H1 (cell line): Measurements from ENCODE around the gene HDAC9. TPM values are rescaled to one million over a fixed set of nuclear protein-coding genes. Genes with fewer than 3 reads are reported as not detected.

ENCODE experiments used
- KDM1A ChIP-seq: fragments of 200-600, 300-600 bp; sonication (generic); IDR thresholded peaks from 2 replicates; pipeline ENCODE4 v1.7.1; 2016; ENCODE audit warnings: mild to moderate bottlenecking, low read length, borderline replicate concordance
- RFX5 ChIP-seq: IDR thresholded peaks from 2 replicates; pipeline ENCODE4 v1.6.1; 2011; ENCODE audit warnings: low read depth, low read length, improper control_type of control experiment, borderline replicate concordance
- SIN3A ChIP-seq, 2 experiments: IDR thresholded peaks in 1 of 2; conservative IDR thresholded peaks in 1 of 2; 2 replicates each; pipeline ENCODE4 v1.6.1; 2011 to 2012; ENCODE audit warnings: low read length in 2 of 2, improper control_type of control experiment in 1 of 2, low read depth in 1 of 2, mild to moderate bottlenecking in 1 of 2
- SIRT6 ChIP-seq: IDR thresholded peaks from one replicate; pipeline ENCODE4 v1.7.1; 2012; ENCODE audit warnings: low read length, inconsistent platforms
- SIX5 ChIP-seq: IDR thresholded peaks from 2 replicates; pipeline ENCODE4 v1.6.1; 2011; ENCODE audit warnings: mild to moderate bottlenecking, low read depth, low read length
- SP2 ChIP-seq: IDR thresholded peaks from 2 replicates; pipeline ENCODE4 v1.6.1; 2012; ENCODE audit warnings: mild to moderate bottlenecking, low read length, inconsistent platforms
- SUZ12 ChIP-seq: fragments of 200-600 bp; sonication (generic); IDR thresholded peaks from 2 replicates; pipeline ENCODE4 v1.6.1; 2012; ENCODE audit warnings: mild to moderate bottlenecking, inconsistent platforms, low read length, moderate library complexity, mixed read lengths
- polyA plus RNA-seq, 7 experiments: library from polyadenylated mRNA; depleted of rRNA in 3 of 7; stranded (reverse) in 5 of 7; unstranded in 2 of 7; fragments of >200 nt in 5 of 7; fragments of 200-250 nt in 2 of 7; gene quantifications; 1 replicate in 5 of 7; 2 replicates in 1 of 7; 4 replicates in 1 of 7; pipeline versions ENCODE4 v1.2.1 to v1.2.3, GENCODE V29; 2011 to 2013; ENCODE audit warnings: missing spikeins in 2 of 7, mixed read lengths in 2 of 7
- total RNA-seq: library from RNA; stranded (reverse); fragmentation: NEBNext Ultra II Directional; extraction: Animal tissue kit (Norgen Biotek cat#: 25700); gene quantifications from 2 replicates; pipeline ENCODE4 v1.2.1, GENCODE V29; 2021
- TF ChIP-seq, protein P1 (sequence below): fragments of 300-600 bp; sonication (generic); IDR thresholded peaks from 2 replicates; pipeline ENCODE4 v1.7.1; 2012; ENCODE audit warnings: low read length, moderate library complexity, mild to moderate bottlenecking, inconsistent platforms; ENCODE audit not compliant: insufficient replicate concordance
- TF ChIP-seq, protein P2 (sequence below): IDR thresholded peaks from 2 replicates; pipeline ENCODE4 v1.6.1; 2011; ENCODE audit warnings: low read depth, mild to moderate bottlenecking, low read length; ENCODE audit not compliant: insufficient read depth

The HDAC9 gene
- total and polyA plus RNA-seq, 2 of the 8 experiments (the other 6 are each of a cell fraction or from before 2014, with no cell fraction given): 9.5 to 13.1 TPM

DNA sequence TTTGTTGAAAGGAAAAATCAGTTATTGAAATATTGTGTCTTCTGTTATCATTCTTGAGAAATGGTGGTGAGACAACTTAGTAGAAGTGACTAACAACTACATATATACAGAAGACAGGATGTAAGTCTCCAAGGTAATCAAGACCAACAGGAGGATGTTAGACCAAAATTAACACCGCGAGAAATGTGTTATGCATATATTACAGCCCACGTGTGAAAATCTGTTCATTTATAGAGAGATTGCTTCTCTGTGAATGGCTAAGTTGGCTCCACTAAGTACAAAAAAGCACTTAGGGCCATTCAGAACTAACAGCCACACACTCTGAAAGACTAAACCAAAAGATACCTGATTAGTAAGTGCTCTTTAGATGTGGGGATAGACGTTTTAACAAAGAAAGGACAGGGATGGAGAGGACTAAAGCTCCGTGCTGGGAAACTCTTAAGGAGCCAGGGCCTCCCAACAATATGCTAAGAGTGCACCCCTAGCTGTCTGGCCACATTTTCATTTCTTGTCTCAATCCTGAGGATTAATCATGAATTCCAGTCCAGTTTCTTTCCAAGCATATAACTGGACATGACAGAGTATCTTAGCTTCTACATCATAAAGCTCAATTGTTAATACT, 26.5 kb downstream of the HDAC9 start (continued):
- TF ChIP-seq, protein P1, sequence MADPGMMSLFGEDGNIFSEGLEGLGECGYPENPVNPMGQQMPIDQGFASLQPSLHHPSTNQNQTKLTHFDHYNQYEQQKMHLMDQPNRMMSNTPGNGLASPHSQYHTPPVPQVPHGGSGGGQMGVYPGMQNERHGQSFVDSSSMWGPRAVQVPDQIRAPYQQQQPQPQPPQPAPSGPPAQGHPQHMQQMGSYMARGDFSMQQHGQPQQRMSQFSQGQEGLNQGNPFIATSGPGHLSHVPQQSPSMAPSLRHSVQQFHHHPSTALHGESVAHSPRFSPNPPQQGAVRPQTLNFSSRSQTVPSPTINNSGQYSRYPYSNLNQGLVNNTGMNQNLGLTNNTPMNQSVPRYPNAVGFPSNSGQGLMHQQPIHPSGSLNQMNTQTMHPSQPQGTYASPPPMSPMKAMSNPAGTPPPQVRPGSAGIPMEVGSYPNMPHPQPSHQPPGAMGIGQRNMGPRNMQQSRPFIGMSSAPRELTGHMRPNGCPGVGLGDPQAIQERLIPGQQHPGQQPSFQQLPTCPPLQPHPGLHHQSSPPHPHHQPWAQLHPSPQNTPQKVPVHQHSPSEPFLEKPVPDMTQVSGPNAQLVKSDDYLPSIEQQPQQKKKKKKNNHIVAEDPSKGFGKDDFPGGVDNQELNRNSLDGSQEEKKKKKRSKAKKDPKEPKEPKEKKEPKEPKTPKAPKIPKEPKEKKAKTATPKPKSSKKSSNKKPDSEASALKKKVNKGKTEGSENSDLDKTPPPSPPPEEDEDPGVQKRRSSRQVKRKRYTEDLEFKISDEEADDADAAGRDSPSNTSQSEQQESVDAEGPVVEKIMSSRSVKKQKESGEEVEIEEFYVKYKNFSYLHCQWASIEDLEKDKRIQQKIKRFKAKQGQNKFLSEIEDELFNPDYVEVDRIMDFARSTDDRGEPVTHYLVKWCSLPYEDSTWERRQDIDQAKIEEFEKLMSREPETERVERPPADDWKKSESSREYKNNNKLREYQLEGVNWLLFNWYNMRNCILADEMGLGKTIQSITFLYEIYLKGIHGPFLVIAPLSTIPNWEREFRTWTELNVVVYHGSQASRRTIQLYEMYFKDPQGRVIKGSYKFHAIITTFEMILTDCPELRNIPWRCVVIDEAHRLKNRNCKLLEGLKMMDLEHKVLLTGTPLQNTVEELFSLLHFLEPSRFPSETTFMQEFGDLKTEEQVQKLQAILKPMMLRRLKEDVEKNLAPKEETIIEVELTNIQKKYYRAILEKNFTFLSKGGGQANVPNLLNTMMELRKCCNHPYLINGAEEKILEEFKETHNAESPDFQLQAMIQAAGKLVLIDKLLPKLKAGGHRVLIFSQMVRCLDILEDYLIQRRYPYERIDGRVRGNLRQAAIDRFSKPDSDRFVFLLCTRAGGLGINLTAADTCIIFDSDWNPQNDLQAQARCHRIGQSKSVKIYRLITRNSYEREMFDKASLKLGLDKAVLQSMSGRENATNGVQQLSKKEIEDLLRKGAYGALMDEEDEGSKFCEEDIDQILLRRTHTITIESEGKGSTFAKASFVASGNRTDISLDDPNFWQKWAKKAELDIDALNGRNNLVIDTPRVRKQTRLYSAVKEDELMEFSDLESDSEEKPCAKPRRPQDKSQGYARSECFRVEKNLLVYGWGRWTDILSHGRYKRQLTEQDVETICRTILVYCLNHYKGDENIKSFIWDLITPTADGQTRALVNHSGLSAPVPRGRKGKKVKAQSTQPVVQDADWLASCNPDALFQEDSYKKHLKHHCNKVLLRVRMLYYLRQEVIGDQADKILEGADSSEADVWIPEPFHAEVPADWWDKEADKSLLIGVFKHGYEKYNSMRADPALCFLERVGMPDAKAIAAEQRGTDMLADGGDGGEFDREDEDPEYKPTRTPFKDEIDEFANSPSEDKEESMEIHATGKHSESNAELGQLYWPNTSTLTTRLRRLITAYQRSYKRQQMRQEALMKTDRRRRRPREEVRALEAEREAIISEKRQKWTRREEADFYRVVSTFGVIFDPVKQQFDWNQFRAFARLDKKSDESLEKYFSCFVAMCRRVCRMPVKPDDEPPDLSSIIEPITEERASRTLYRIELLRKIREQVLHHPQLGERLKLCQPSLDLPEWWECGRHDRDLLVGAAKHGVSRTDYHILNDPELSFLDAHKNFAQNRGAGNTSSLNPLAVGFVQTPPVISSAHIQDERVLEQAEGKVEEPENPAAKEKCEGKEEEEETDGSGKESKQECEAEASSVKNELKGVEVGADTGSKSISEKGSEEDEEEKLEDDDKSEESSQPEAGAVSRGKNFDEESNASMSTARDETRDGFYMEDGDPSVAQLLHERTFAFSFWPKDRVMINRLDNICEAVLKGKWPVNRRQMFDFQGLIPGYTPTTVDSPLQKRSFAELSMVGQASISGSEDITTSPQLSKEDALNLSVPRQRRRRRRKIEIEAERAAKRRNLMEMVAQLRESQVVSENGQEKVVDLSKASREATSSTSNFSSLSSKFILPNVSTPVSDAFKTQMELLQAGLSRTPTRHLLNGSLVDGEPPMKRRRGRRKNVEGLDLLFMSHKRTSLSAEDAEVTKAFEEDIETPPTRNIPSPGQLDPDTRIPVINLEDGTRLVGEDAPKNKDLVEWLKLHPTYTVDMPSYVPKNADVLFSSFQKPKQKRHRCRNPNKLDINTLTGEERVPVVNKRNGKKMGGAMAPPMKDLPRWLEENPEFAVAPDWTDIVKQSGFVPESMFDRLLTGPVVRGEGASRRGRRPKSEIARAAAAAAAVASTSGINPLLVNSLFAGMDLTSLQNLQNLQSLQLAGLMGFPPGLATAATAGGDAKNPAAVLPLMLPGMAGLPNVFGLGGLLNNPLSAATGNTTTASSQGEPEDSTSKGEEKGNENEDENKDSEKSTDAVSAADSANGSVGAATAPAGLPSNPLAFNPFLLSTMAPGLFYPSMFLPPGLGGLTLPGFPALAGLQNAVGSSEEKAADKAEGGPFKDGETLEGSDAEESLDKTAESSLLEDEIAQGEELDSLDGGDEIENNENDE: no peak
- TF ChIP-seq SIX5 (no peak), SP2 (no peak), RFX5 (no peak), KDM1A (no peak), SUZ12 (no peak), SIRT6 (no peak), SIN3A (conservative IDR thresholded peaks at IDR 0.05 in 1 of 2, IDR thresholded peaks at IDR 0.05 in 1 of 2; ENCODE audit: low read depth in 1 of 2, low read length in 2 of 2) (no peak)
- TF ChIP-seq, protein P2, sequence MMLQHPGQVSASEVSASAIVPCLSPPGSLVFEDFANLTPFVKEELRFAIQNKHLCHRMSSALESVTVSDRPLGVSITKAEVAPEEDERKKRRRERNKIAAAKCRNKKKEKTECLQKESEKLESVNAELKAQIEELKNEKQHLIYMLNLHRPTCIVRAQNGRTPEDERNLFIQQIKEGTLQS: no peak
